Liver (tissue), 3 donors: ENCODE data around the gene COX19.

Source experiments
- FOXA1 ChIP-seq: IDR thresholded peaks from 2 replicates; pipeline ENCODE4 v1.6.1; 2016; ENCODE audit warnings: antibody characterized with exemption
- MAX ChIP-seq: IDR thresholded peaks from 2 replicates; pipeline ENCODE4 v1.6.1; 2016; ENCODE audit warnings: antibody characterized with exemption
- RAD21 ChIP-seq, 2 donors: IDR thresholded peaks; 2 replicates each; pipeline ENCODE4 v1.6.1; 2016; ENCODE audit warnings: antibody characterized with exemption in 2 of 2, mild to moderate bottlenecking in 2 of 2
- SP1 ChIP-seq: IDR thresholded peaks from 2 replicates; pipeline ENCODE4 v1.6.1; 2018; ENCODE audit warnings: antibody characterized with exemption, mild to moderate bottlenecking
- YY1 ChIP-seq: IDR thresholded peaks from 2 replicates; pipeline ENCODE4 v1.6.1; 2016; ENCODE audit warnings: antibody characterized with exemption, mild to moderate bottlenecking
- TF ChIP-seq, protein P1 (sequence below): fragments of 150-350 bp; IDR thresholded peaks from 2 replicates; pipeline ENCODE4 v1.5.1; 2017; ENCODE audit warnings: improper control_type of control experiment, low read depth, low read length; ENCODE audit not compliant: missing input control
- TF ChIP-seq, protein P2 (sequence below): IDR thresholded peaks from 2 replicates; pipeline ENCODE4 v1.6.1; 2016; ENCODE audit warnings: antibody characterized with exemption
- donor health status: healthy.
- donor health status: healthy.

DNA sequence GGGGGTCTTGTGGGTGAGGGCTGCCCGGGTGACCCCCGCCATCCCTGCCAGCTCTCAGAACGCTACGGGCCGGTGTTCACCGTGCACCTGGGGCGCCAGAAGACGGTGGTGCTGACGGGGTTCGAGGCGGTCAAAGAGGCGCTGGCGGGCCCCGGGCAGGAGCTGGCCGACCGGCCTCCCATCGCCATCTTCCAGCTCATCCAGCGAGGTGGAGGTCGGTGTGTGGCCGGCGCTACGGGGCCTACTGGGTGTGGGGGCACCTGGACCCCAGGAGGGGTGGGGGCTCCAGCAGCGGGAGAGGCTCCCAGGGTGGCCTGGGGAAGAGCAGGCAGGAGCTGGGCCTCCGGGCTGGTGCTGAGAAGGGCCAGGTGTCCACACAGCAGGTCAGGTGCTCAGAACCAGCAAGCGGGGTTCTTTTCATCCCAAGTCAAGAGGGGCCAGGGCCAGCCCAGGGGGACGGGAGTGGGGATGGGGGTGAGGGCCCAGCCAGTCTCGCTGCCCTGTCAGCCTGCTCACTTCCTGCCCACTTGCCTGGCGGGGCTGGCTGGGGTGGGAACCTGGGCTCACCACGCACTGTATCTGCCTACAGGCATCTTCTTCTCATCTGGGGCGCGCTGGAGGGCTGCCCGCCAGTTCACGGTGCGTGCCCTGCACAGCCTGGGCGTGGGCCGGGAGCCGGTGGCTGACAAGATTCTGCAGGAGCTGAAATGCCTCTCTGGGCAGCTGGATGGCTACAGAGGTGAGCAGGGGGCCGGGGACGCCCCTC, 9.2 kb upstream of the COX19 start:
- TF ChIP-seq, protein P1, sequence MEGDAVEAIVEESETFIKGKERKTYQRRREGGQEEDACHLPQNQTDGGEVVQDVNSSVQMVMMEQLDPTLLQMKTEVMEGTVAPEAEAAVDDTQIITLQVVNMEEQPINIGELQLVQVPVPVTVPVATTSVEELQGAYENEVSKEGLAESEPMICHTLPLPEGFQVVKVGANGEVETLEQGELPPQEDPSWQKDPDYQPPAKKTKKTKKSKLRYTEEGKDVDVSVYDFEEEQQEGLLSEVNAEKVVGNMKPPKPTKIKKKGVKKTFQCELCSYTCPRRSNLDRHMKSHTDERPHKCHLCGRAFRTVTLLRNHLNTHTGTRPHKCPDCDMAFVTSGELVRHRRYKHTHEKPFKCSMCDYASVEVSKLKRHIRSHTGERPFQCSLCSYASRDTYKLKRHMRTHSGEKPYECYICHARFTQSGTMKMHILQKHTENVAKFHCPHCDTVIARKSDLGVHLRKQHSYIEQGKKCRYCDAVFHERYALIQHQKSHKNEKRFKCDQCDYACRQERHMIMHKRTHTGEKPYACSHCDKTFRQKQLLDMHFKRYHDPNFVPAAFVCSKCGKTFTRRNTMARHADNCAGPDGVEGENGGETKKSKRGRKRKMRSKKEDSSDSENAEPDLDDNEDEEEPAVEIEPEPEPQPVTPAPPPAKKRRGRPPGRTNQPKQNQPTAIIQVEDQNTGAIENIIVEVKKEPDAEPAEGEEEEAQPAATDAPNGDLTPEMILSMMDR, result no peak
- TF ChIP-seq MAX (no peak), FOXA1 (no peak), SP1 (no peak), YY1 (no peak), RAD21 (IDR thresholded peaks at IDR 0.05) (no peak)
- TF ChIP-seq, protein P2, sequence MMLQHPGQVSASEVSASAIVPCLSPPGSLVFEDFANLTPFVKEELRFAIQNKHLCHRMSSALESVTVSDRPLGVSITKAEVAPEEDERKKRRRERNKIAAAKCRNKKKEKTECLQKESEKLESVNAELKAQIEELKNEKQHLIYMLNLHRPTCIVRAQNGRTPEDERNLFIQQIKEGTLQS, result no peak
